ENCODE data around the gene MRPL53. TPM values are rescaled to one million over a fixed set of nuclear protein-coding genes. Genes with fewer than 3 reads are reported as not detected.
"Not testable (repeated sequence)": the region's sequence is repeated elsewhere in the genome, so short reads cannot be mapped to it uniquely, and the experiment has no call there.

Gene MRPL53
- total RNA-seq, 1 donor from 2014 or later, result 37.7 TPM

- Histone ChIP-seq H3K36me3 (peaks cover 41 to 71% of the 10 kb centered on the region in 2 donors), H3K9me3 (no peaks in the 10 kb centered on the region), H3K4me3 (no peak overlapping the region), H3K27ac (no peak overlapping the region), H3K4me1 (peaks cover 0 to 2% of the 10 kb centered on the region in 2 donors), H3K27me3 (no peaks in the 10 kb centered on the region)
- no peak for TF ChIP-seq CTCF (IDR thresholded peaks at IDR 0.05)
- no peak for DNase-seq (ENCODE audit: low spot score in 2 of 2)
- intact Hi-C loops (cut with DNase I), result no loop called here
Observed at GRCh38 chr2:74488643-74489481, 16.4 kb upstream of the MRPL53 start.

DNA sequence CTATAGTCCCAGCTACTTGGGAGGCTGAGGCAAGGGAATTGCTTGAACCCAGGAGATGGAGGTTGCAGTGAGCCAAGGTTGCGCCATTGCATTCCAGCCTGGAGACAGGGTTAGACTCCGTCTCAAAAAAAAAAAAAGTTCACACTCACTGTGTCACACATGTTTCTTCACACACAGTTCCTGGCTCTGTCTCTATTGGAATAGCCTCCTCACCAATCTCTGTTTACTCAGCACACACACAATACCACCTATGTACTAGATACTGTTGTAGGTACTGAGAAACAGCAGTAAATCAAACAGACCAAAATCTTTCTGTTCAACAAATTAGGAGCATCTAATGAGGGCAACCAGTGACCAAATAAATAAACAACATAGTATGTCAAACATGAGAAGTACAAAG is 13.7 kb upstream of the MRPL53 start:
- no peak overlapping the region for H3K27ac ChIP-seq
- intact Hi-C loops (cut with DNase I), result no loop called here
- H3K9me3 ChIP-seq, result no peaks in the 10 kb centered on the region
- H3K36me3 ChIP-seq, result peaks cover 17 to 44% of the 10 kb centered on the region in 2 donors
- H3K4me1 ChIP-seq, result peaks cover 3 to 14% of the 10 kb centered on the region in 2 donors
- no peak overlapping the region for H3K4me3 ChIP-seq
- no peaks in the 10 kb centered on the region for H3K27me3 ChIP-seq
- no peak for DNase-seq (ENCODE audit: low spot score in 2 of 2)
- no peak for TF ChIP-seq CTCF (IDR thresholded peaks at IDR 0.05)

DNA sequence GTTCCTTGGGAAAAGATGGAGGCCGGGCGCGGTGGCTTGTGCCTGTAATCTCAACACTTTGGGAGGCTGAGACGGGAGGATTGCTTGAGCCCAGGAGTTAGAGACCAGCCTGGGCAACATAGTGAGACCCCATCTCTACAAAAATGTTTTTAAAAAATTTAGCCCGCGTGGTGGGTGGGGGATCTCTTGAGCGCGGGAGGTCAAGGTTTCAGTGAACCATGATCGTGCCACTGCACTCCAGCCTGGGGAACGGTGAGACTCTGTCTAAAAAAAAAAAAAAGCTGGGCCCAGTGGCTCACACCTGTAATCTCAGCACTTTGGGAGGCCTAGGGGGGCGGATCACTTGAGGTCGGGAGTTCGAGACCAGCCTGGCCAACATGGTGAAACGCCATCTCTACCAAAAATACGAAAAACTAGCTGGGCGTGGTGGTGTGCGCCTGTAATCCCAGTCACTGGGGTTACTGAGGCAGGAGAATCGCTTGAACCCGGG is 11.2 kb upstream of the MRPL53 start:
- H3K4me3 ChIP-seq, result peak overlapping the region; percentile 80 to 85
- H3K27me3 ChIP-seq; DNase-seq (ENCODE audit: low spot score in 2 of 2); H3K9me3 ChIP-seq; H3K27ac ChIP-seq: not testable (repeated sequence)
- intact Hi-C loops (cut with DNase I), result loop anchor here (1.0 to 2.0 kb wide), 6 partner anchors 17 to 104 kb away; partner anchors contain the start of genes AUP1, DOK1, HTRA2 and INO80B
- H3K4me1 ChIP-seq, result peaks cover 9 to 21% of the 10 kb centered on the region in 2 donors
- H3K36me3 ChIP-seq, result peaks cover 3 to 32% of the 10 kb centered on the region in 2 donors

GRCh38 chr2:74482801-74483674 is 10.6 kb upstream of the MRPL53 start, which contains the start of the genes CCDC142 and TTC31:
CCDC142 (minus strand) TSS chr2:74482998; CDS start chr2:74482837, 161 bp downstream.
TTC31 (plus strand) TSS chr2:74483081; CDS start chr2:74483096, 15 bp downstream.
- TF ChIP-seq CTCF (IDR thresholded peaks at IDR 0.05), result peak; percentile 83 to 91 (median 86)
- intact Hi-C loops (cut with DNase I), result loop anchor here (1.0 to 2.0 kb wide), 7 partner anchors 11 to 104 kb away; partner anchors contain the start of genes AUP1, DOK1, HTRA2 and INO80B
- Histone ChIP-seq H3K27me3 (no peaks in the 10 kb centered on the region), H3K4me3 (peak within 1 kb of the TSS; percentile 80 to 85), H3K4me1 (peaks cover 9 to 21% of the 10 kb centered on the region in 2 donors), H3K9me3 (no peaks in the 10 kb centered on the region), H3K27ac (peak within 1 kb of the TSS; percentile 85 to 90), H3K36me3 (peaks cover 3 to 33% of the 10 kb centered on the region in 2 donors)
- DNase-seq (ENCODE audit: low spot score in 2 of 2), result peak; percentile 92 to 99

DNA sequence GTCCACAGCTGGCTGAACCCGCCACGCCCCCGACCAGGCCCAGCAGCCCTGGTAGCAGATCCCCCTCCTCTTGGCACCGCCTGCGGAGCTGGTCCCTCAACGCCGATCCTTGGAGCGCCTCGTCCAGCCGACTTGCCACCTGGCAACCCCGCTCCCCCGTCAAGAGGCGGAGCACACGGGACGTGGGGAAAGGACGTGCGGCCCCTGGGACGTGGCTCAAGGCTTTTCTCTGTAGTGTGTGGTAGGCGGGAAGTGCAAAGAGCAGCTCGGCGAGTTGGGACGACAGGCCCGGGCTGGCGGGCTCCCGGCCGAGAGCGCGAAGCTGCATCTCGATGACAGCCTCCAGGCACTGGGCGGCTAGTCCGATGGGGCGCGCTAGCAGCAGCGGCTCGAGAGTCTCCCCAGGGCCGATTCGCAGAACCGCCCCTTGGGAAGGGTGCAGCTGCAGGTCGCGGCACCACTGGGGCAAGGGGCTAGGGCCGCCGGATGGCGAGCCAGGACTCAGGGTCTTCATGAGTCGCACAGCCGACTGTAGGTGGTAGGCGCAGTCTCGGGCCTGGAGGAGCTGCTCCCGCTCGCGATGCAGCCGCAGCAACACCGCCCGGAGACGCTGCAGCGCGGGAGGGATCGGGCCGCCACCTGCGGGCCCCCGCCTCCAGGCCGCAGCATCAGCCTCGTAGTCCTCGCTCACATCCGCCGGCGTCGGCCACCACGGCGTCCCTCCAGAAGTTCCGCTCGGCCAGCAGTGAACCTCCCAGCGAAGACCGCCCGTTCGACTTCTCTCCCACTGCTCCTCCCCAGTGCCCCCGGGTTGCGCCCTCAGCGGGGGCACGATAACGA is 9.7 kb upstream of the MRPL53 start:
- no peak for DNase-seq (ENCODE audit: low spot score in 2 of 2)
- Histone ChIP-seq H3K9me3 (no peaks in the 10 kb centered on the region), H3K4me1 (peaks cover 9 to 21% of the 10 kb centered on the region in 2 donors), H3K36me3 (peaks cover 8 to 37% of the 10 kb centered on the region in 2 donors), H3K27me3 (no peaks in the 10 kb centered on the region), H3K27ac (peak overlapping the region; percentile 85 to 90), H3K4me3 (peak overlapping the region; percentile 80 to 85)
- TF ChIP-seq CTCF (IDR thresholded peaks at IDR 0.05), result peak in 1 of 3 experiments; percentile 4
- intact Hi-C loops (cut with DNase I), result loop anchor here (1.0 to 2.0 kb wide), 2 partner anchors 10 to 15 kb away; partner anchors contain the start of gene MRPL53

Measured in ascending aorta (tissue), 2 donors.